T-cell (primary cell): ENCODE results near the gene NOL6. TPM values are rescaled to one million over a fixed set of nuclear protein-coding genes. Genes with fewer than 3 reads are reported as not detected.
A peak's percentile ranks its signal among the peaks of the same experiment; 100 is the strongest.

Experiments used
- ATAC-seq, 4 experiments: fragments of 200-7000 bp in 3 of 4; fragments of 150-1000 bp in 1 of 4; cut with Tn5 transposase; replicated peaks in 1 of 4; 1 replicate in 3 of 4; 2 replicates in 1 of 4; pipeline ENCODE4 v1.10.0; 2021; ENCODE audit warnings: moderate library complexity in 3 of 4, mild to moderate bottlenecking in 2 of 4, moderate number of reproducible peaks in 1 of 4
- CTCF ChIA-PET, 2 donors: fragments of 300-600 bp; sonication (Branson Sonifier 250); formaldehyde crosslinking; loops; one replicate each; lab custom pipeline; 2022; ENCODE audit warnings: antibody characterized with exemption in 2 of 2; lab: Charles Lee
- POLR2A ChIA-PET, 2 donors: fragments of 300-600 bp; sonication (Branson Sonifier 250); formaldehyde crosslinking; loops; one replicate each; lab custom pipeline; 2022; ENCODE audit warnings: antibody characterized with exemption in 2 of 2; lab: Charles Lee
- DNase-seq, 35 experiments: peaks; one replicate each; pipeline versions ENCODE4 v3.0.0 to v3.0.0-alpha.2; 2013 to 2023
- H3K27ac ChIP-seq: one replicate; pipeline ENCODE4 v1.5.1; 2013; ENCODE audit warnings: low read length
- H3K27me3 ChIP-seq, 2 experiments: replicated peaks in 1 of 2; 1 replicate in 1 of 2; 2 replicates in 1 of 2; pipeline versions ENCODE4 v1.6.1 to v1.7.0; 2013; ENCODE audit warnings: low read length in 1 of 2, mixed read lengths in 1 of 2; ENCODE audit not compliant: control insufficient read depth in 2 of 2, insufficient read depth in 2 of 2; ENCODE audit errors: extremely low read depth in 1 of 2
- H3K36me3 ChIP-seq, 2 donors: 1 replicate in 1 of 2; 2 replicates in 1 of 2; pipeline versions ENCODE4 v1.6.1 to v1.7.0; 2013; ENCODE audit warnings: low read length in 1 of 2; ENCODE audit not compliant: control insufficient read depth in 2 of 2, insufficient read depth in 1 of 2; ENCODE audit errors: extremely low read depth in 1 of 2
- H3K4me1 ChIP-seq, 2 experiments: 1 replicate in 1 of 2; 2 replicates in 1 of 2; pipeline versions ENCODE4 v1.6.1 to v1.7.0; 2013; ENCODE audit warnings: low read length in 2 of 2, mixed read lengths in 1 of 2; ENCODE audit not compliant: insufficient read depth in 2 of 2, control insufficient read depth in 1 of 2; ENCODE audit errors: extremely low read depth in 1 of 2
- H3K4me3 ChIP-seq, 2 donors: 1 replicate in 1 of 2; 2 replicates in 1 of 2; pipeline versions ENCODE4 v1.5.1 to v1.7.0; 2013; ENCODE audit warnings: mild to moderate bottlenecking in 2 of 2, low read length in 1 of 2, moderate library complexity in 1 of 2; ENCODE audit not compliant: control insufficient read depth in 1 of 2; ENCODE audit errors: extremely low read depth in 1 of 2
- H3K9me3 ChIP-seq: 2 replicates; pipeline ENCODE4 v1.7.0; 2013
- H3K27ac Mint-ChIP-seq, 2 donors: one replicate each; pipeline ENCODE4 v1.8.0; 2020 to 2021; ENCODE audit warnings: mild to moderate bottlenecking in 2 of 2, mixed read lengths in 2 of 2
- H3K27me3 Mint-ChIP-seq, 2 donors: one replicate each; pipeline ENCODE4 v1.8.0; 2021 to 2022; ENCODE audit warnings: mixed read lengths in 2 of 2
- H3K36me3 Mint-ChIP-seq: one replicate; pipeline ENCODE4 v1.8.0; 2021; ENCODE audit warnings: mixed read lengths
- H3K4me1 Mint-ChIP-seq, 3 donors: one replicate each; pipeline ENCODE4 v1.8.0; 2020 to 2022; ENCODE audit warnings: mixed read lengths in 3 of 3, mild to moderate bottlenecking in 1 of 3
- H3K4me3 Mint-ChIP-seq, 3 donors: one replicate each; pipeline ENCODE4 v1.8.0; 2020 to 2022; ENCODE audit warnings: mild to moderate bottlenecking in 3 of 3, mixed read lengths in 3 of 3, moderate library complexity in 3 of 3
- H3K9me3 Mint-ChIP-seq, 3 donors: one replicate each; pipeline ENCODE4 v1.8.0; 2020 to 2022; ENCODE audit warnings: mixed read lengths in 3 of 3
- WGBS: methylation state at CpG from one replicate; pipeline ENCODE4 v1.1.5; 2013; ENCODE audit warnings: missing lambda C conversion rate; ENCODE audit not compliant: insufficient coverage; 5-methylcytosine and 5-hydroxymethylcytosine counted together
- total RNA-seq, 35 experiments: library from RNA in 6 of 35; stranded (reverse) in 6 of 35; fragments of 120-200 nt in 1 of 35; gene quantifications; one replicate each; pipeline versions ENCODE4 v1.2.1 to v1.2.4 and lab custom pipeline; 2013 to 2026

NOL6 gene
- total RNA-seq, 5 donors from 2014 or later (not counting 1 experiment from before 2014, with no cell fraction given): 35.1 to 57.6 (median 47.1) TPM

DNA sequence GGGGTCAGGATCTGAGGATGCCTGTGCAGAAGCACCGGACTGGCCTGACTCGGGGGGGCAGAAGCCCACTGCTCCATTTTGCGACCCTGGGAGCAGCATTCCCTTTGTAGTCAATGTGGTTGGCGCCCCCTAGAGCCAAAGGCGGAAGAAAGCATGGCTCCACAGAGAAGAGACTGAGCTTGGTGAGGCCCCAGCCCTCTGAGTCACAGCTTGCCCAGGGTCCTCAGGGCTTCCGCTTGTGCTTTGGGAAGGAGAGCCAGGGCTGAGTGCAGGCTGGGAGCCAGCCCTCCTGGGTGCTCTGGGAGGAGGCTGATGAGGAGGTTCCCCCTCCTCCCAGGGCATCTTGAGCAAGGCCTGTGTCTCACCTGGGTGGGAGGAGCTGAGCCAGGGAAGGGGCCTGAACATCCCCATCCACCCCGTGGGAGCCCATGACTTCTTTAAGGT is 20.9 kb downstream of the NOL6 start:
- H3K9me3 Mint-ChIP-seq: no peaks in the 10 kb centered on the region
- peaks cover 27 to 68% of the 10 kb centered on the region in 2 experiments for H3K4me1 ChIP-seq
- ChIA-PET CTCF (interaction anchor here (0.5 to 2.3 kb wide), 21 partner anchors 11 to 406 kb away, joined by 3 to 12 read pairs (median 4); partner anchors contain the start of gene NOL6 (in 2 of the 2)), POLR2A (interaction anchor here (1.2 to 1.9 kb wide), 2 partner anchors 21 kb away, joined by 4 to 5 read pairs; partner anchors contain the start of gene NOL6 (in 2 of the 2))
- H3K27me3 Mint-ChIP-seq: no peaks in the 10 kb centered on the region
- H3K9me3 ChIP-seq: no peaks in the 10 kb centered on the region
- WGBS: 34% methylated on average over 5 of the region's 7 CpGs
- H3K4me3 ChIP-seq: no peak overlapping the region
- ATAC-seq (peak; percentile 61 to 76 (median 68)), DNase-seq (peak in 22 of 35 experiments; percentile 9 to 63 (median 30))
- H3K4me1 Mint-ChIP-seq: peaks cover 62 to 71% (median 71%) of the 10 kb centered on the region in 3 donors
- no peaks in the 10 kb centered on the region for H3K36me3 ChIP-seq
- H3K27ac ChIP-seq: peak overlapping the region; percentile 5
- H3K27ac Mint-ChIP-seq: peak overlapping the region; percentile 89 to 90
- H3K27me3 ChIP-seq: no peaks in the 10 kb centered on the region
- no peaks in the 10 kb centered on the region for H3K36me3 Mint-ChIP-seq
- peak overlapping the region in 2 of 3 donors; percentile 3 to 75 for H3K4me3 Mint-ChIP-seq

DNA sequence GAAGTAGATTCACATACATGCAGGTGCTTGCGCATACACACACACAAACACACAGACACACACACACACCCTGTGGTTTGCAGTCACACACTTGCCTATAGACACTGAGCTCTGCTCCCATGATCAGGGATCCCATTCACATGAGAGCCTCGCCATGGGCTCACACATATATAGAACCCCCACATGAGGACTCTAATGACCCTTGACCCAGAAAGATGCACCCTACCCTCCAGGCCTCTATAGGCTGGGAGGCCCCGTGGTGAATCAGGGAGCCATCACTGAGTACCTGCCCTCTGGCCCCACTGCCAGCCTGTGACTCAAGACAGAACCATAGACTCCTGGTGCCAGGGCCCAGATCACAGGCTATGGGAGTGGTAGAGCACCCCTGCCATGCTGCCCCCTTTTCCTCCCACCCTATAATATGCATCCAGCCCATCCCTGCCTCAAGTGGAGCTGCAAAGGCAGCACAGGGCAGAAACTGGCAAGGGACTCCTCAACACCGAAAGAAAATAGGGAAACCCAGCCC is 23.0 kb downstream of the NOL6 start:
- ATAC-seq (no peak), DNase-seq (no peak)
- no peaks in the 10 kb centered on the region for H3K36me3 ChIP-seq
- Mint-ChIP-seq H3K27me3 (no peaks in the 10 kb centered on the region), H3K4me1 (peaks cover 61 to 68% (median 65%) of the 10 kb centered on the region in 3 donors), H3K4me3 (no peak overlapping the region), H3K9me3 (no peaks in the 10 kb centered on the region), H3K36me3 (no peaks in the 10 kb centered on the region), H3K27ac (peak overlapping the region; percentile 16 to 63)
- ChIA-PET CTCF (interaction anchor here (0.7 to 3.8 kb wide), 7 partner anchors 14 to 1155 kb away, joined by 3 to 15 read pairs (median 6); no protein-coding TSS in a partner anchor), POLR2A (interaction anchor here (0.7 kb wide), 2 partner anchors 42 to 168 kb away, joined by 3 read pairs; no protein-coding TSS in a partner anchor)
- no peaks in the 10 kb centered on the region for H3K9me3 ChIP-seq
- no peaks in the 10 kb centered on the region for H3K27me3 ChIP-seq
- H3K4me3 ChIP-seq: no peak overlapping the region
- H3K27ac ChIP-seq: no peak overlapping the region
- WGBS: 94% methylated on average over 2 of the region's 4 CpGs
- H3K4me1 ChIP-seq: peaks cover 31 to 66% of the 10 kb centered on the region in 2 experiments

DNA sequence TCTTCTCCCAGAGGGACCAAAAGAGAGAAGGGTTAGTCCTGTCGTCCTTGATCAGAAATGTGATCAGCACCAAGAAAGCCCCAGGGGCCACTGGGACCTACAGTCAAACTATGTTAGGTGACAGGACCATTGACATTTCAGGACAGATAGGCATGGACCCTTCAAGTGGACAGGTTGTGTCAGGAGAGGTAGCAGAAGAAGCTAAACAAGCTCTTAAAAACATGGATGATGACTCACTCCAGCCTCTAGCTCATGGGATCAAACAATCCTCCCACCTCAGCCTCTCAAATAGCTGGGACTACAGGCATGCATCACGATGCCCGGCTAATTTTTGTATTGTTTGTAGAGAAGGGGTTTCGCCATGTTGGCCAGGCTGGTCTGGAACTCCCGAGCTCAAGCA is 24.0 kb downstream of the NOL6 start:
- DNase-seq: no peak
- H3K36me3 ChIP-seq: peaks cover 0 to 3% of the 10 kb centered on the region in 2 donors
- Mint-ChIP-seq H3K9me3 (no peaks in the 10 kb centered on the region), H3K27me3 (no peaks in the 10 kb centered on the region), H3K27ac (peak overlapping the region in 1 of 2 donors; percentile 61), H3K4me1 (peaks cover 65 to 72% (median 72%) of the 10 kb centered on the region in 3 donors), H3K36me3 (peaks cover under 1% of the 10 kb centered on the region), H3K4me3 (no peak overlapping the region)
- no peaks in the 10 kb centered on the region for H3K9me3 ChIP-seq
- H3K4me3 ChIP-seq: no peak overlapping the region
- ATAC-seq: no peak
- peaks cover 39 to 70% of the 10 kb centered on the region in 2 experiments for H3K4me1 ChIP-seq
- 100% methylated on average over 3 of the region's 5 CpGs for WGBS
- no peak overlapping the region for H3K27ac ChIP-seq
- ChIA-PET POLR2A (no interaction called here), CTCF (interaction anchor here (0.5 to 4.3 kb wide), 5 partner anchors 15 to 75 kb away, joined by 3 to 27 read pairs (median 3); partner anchors contain the start of gene NOL6 (in 1 of the 2))
- no peaks in the 10 kb centered on the region for H3K27me3 ChIP-seq

DNA sequence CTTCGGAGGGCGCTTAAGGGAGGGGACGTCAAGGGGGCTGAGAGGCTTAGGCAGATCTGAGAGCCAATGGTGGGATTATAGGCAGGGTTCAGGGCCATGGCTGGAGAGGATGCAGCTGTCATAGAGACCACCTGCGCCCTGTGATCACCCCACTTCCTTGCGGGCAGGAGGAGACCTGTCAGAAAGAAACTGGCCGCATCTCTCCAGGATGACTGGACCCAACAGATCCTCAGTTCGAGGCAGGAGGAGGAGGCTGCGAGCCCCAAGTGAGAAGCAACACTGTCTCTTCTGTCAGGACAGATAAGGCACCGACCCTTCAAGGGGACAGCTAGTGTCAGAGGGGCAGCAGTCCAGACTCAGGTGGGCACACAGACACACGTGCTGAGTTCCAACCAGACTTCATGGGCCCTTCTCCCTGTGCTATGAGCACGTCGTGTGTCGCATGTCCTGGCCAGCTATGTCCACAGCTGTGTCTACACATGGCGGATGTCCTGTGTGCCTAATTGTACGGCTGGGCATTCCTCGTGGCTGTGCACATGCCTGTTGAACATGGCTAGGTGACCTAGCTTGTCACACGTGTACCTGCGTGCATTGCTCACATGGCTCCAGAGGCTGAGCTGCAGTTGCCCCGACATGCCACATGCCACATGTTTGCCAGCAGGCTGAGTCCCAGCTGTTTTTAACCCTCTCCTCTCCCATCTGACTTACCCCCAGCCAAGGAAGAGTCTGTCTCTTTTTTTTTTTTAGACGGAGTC is 25.7 kb downstream of the NOL6 start:
- H3K36me3 Mint-ChIP-seq: peaks cover 3% of the 10 kb centered on the region
- POLR2A ChIA-PET: interaction anchor here (0.5 to 1.5 kb wide), 5 partner anchors 26 to 381 kb away, joined by 4 to 12 read pairs (median 6); partner anchors contain the start of gene NOL6 (in 1 of the 2)
- peaks cover 4 to 16% of the 10 kb centered on the region in 2 donors for H3K36me3 ChIP-seq
- CTCF ChIA-PET: interaction anchor here (0.7 to 4.3 kb wide), 12 partner anchors 12 to 74 kb away, joined by 3 to 27 read pairs (median 6); partner anchors contain the start of gene NOL6 (in 2 of the 2)
- ATAC-seq: no peak
- H3K27me3 ChIP-seq: no peaks in the 10 kb centered on the region
- H3K4me3 Mint-ChIP-seq: peak overlapping the region; percentile 94 to 98 (median 94)
- H3K4me1 Mint-ChIP-seq: peaks cover 58 to 70% (median 68%) of the 10 kb centered on the region in 3 donors
- H3K4me1 ChIP-seq: peaks cover 26 to 70% of the 10 kb centered on the region in 2 experiments
- no peaks in the 10 kb centered on the region for H3K27me3 Mint-ChIP-seq
- WGBS: 46% methylated on average over 18 of the region's 20 CpGs
- H3K4me3 ChIP-seq: peak overlapping the region; percentile 28 to 77
- H3K9me3 Mint-ChIP-seq: no peaks in the 10 kb centered on the region
- H3K27ac Mint-ChIP-seq: peak overlapping the region; percentile 94 to 95
- peak overlapping the region; percentile 57 for H3K27ac ChIP-seq
- no peaks in the 10 kb centered on the region for H3K9me3 ChIP-seq
- peak in 1 of 35 experiments; percentile 24 for DNase-seq

DNA sequence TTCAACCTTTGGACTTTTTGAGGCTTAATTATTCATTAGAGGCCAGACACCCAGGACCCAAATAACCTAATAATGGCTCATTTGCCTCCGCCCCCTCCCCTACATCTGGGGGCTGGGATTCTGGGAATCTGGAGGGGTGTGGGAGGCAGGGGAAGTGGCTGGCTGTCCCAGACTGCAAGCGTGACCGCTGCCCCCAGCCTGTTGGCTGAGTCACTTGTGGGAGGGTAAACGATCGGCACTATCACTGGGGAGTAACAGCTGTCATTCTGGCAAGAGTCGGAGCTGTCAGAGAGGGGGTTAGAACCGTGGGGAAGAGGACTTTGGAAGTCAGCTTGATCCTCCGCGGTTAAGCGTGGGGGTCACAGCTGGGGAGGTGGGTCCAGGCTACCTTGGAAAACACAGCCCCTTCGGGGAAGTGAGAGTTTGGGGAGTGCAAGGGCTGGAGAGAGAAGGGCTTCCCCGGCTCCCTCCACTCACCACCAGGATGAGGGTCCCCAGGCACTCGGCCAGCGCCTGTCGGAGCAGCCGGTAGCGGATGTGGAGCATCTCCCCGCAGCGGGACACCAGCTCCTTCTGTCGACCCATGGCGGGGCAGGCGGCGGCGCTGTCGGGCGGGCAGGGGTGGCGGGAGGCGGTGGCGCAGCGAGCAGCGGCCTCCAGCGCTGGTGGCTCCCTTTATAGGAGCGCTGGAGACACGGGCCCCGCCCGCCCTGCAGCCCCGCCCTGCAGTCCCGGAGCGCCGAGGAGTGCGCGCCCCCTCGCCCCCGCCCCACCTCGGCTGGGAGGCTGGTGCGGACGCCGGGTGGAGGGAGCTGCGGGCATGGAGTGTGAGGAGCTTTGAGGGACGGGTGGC is 26.6 kb downstream of the NOL6 start, which contains the start of gene AQP3:
AQP3 (minus strand) TSS at position 648 of the 853 bp plus-strand sequence; CDS start at position 585, 63 bp downstream.
- Mint-ChIP-seq H3K4me3 (peak within 1 kb of the TSS; percentile 94 to 98 (median 94)), H3K27me3 (no peaks in the 10 kb centered on the region), H3K27ac (peak within 1 kb of the TSS; percentile 95 to 98), H3K9me3 (no peaks in the 10 kb centered on the region), H3K4me1 (peaks cover 50 to 64% (median 64%) of the 10 kb centered on the region in 3 donors), H3K36me3 (peaks cover 7% of the 10 kb centered on the region)
- peaks cover 9 to 24% of the 10 kb centered on the region in 2 donors for H3K36me3 ChIP-seq
- H3K27me3 ChIP-seq: no peaks in the 10 kb centered on the region
- H3K4me1 ChIP-seq: peaks cover 19 to 67% of the 10 kb centered on the region in 2 experiments
- peak within 1 kb of the TSS; percentile 77 to 83 for H3K4me3 ChIP-seq
- CTCF ChIA-PET: interaction anchor here (0.6 to 4.3 kb wide), 17 partner anchors 12 to 73 kb away, joined by 3 to 27 read pairs (median 5); partner anchors contain the start of gene NOL6 (in 2 of the 2)
- peak; percentile 67 to 74 (median 73) for ATAC-seq
- POLR2A ChIA-PET: interaction anchor here (0.5 to 1.5 kb wide), 6 partner anchors 17 to 382 kb away, joined by 3 to 12 read pairs (median 4); partner anchors contain the start of gene NOL6 (in 1 of the 2)
- peak within 1 kb of the TSS; percentile 71 for H3K27ac ChIP-seq
- H3K9me3 ChIP-seq: no peaks in the 10 kb centered on the region
- 0% methylated on average over 46 of the region's 50 CpGs for WGBS
- peak; percentile 36 to 85 (median 68) for DNase-seq
